ENCODE data around the gene FN1. TPM values are rescaled to one million over a fixed set of nuclear protein-coding genes. Genes with fewer than 3 reads are reported as not detected.

Gene FN1
- total and polyA plus RNA-seq, 2 donors (not counting 1 experiment from before 2014, with no cell fraction given), result 3,629 to 5,906 TPM

GRCh38 chr2:215435280-215435869, 493 bp downstream of the FN1 start:
- TF ChIP-seq EZH2 (IDR thresholded peaks at IDR 0.05; ENCODE audit: low read length, missing control alignments) (no peak), CTCF (conservative IDR thresholded peaks at IDR 0.05 in 1 of 2, IDR thresholded peaks at IDR 0.05 in 1 of 2; ENCODE audit: low read depth in 1 of 2, low read length in 2 of 2) (no peak)
- Histone ChIP-seq H3K4me3 (replicated peaks in 1 of 4; ENCODE audit: control extremely low read depth in 1 of 4, insufficient read depth in 1 of 4, low read depth in 3 of 4, low read length in 4 of 4) (peak overlapping the region; percentile 88 to 99 (median 96)), H3K27me3 (ENCODE audit: control insufficient read depth, insufficient read depth, low read length) (no peaks in the 10 kb centered on the region), H3K79me2 (ENCODE audit: control insufficient read depth, insufficient read depth, low read length) (peaks cover 46% of the 10 kb centered on the region), H2AFZ (ENCODE audit: low read length) (no peak overlapping the region), H3K36me3 (ENCODE audit: control insufficient read depth, insufficient read depth, low read length) (peaks cover 10% of the 10 kb centered on the region), H3K4me1 (ENCODE audit: control insufficient read depth, extremely low read depth, insufficient read depth, low read length) (peaks cover 22% of the 10 kb centered on the region), H3K9ac (ENCODE audit: insufficient read depth, low read length) (peak overlapping the region; percentile 95), H4K20me1 (ENCODE audit: control insufficient read depth, extremely low read depth, insufficient read depth, low read length) (no peaks in the 10 kb centered on the region), H3K4me2 (ENCODE audit: extremely low read depth, insufficient read depth, low read length) (peak overlapping the region; percentile 34), H3K27ac (ENCODE audit: insufficient read depth, low read length) (peak overlapping the region; percentile 89), H3K9me3 (ENCODE audit: control insufficient read depth, insufficient read depth, low read depth, low read length) (no peaks in the 10 kb centered on the region)
- no peak for DNase-seq (ENCODE audit: low read depth in 2 of 2)

GRCh38 chr2:215434447-215435279, 1.2 kb downstream of the FN1 start:
- DNase-seq (ENCODE audit: low read depth in 2 of 2), result peak in 1 of 2 donors; percentile 39
- TF ChIP-seq CTCF (conservative IDR thresholded peaks at IDR 0.05 in 1 of 2, IDR thresholded peaks at IDR 0.05 in 1 of 2; ENCODE audit: low read depth in 1 of 2, low read length in 2 of 2) (no peak), EZH2 (IDR thresholded peaks at IDR 0.05; ENCODE audit: low read length, missing control alignments) (no peak)
- Histone ChIP-seq H2AFZ (ENCODE audit: low read length) (no peak overlapping the region), H3K4me1 (ENCODE audit: control insufficient read depth, extremely low read depth, insufficient read depth, low read length) (peaks cover 22% of the 10 kb centered on the region), H3K79me2 (ENCODE audit: control insufficient read depth, insufficient read depth, low read length) (peaks cover 50% of the 10 kb centered on the region), H3K9ac (ENCODE audit: insufficient read depth, low read length) (peak overlapping the region; percentile 95), H3K4me2 (ENCODE audit: extremely low read depth, insufficient read depth, low read length) (peak overlapping the region; percentile 34), H3K4me3 (replicated peaks in 1 of 4; ENCODE audit: control extremely low read depth in 1 of 4, insufficient read depth in 1 of 4, low read depth in 3 of 4, low read length in 4 of 4) (peak overlapping the region; percentile 88 to 99 (median 96)), H3K27me3 (ENCODE audit: control insufficient read depth, insufficient read depth, low read length) (no peaks in the 10 kb centered on the region), H4K20me1 (ENCODE audit: control insufficient read depth, extremely low read depth, insufficient read depth, low read length) (no peaks in the 10 kb centered on the region), H3K27ac (ENCODE audit: insufficient read depth, low read length) (peak overlapping the region; percentile 89), H3K9me3 (ENCODE audit: control insufficient read depth, insufficient read depth, low read depth, low read length) (no peaks in the 10 kb centered on the region), H3K36me3 (ENCODE audit: control insufficient read depth, insufficient read depth, low read length) (peaks cover 10% of the 10 kb centered on the region)

- H3K9ac ChIP-seq (ENCODE audit: insufficient read depth, low read length), result no peak overlapping the region
- peak overlapping the region; percentile 54 for H3K4me2 ChIP-seq (ENCODE audit: extremely low read depth, insufficient read depth, low read length)
- peak overlapping the region; percentile 46 to 96 (median 92) for H3K4me3 ChIP-seq (replicated peaks in 1 of 4; ENCODE audit: control extremely low read depth in 1 of 4, insufficient read depth in 1 of 4, low read depth in 3 of 4, low read length in 4 of 4)
- H4K20me1 ChIP-seq (ENCODE audit: control insufficient read depth, extremely low read depth, insufficient read depth, low read length), result no peaks in the 10 kb centered on the region
- no peaks in the 10 kb centered on the region for H3K27me3 ChIP-seq (ENCODE audit: control insufficient read depth, insufficient read depth, low read length)
- H2AFZ ChIP-seq (ENCODE audit: low read length), result no peak overlapping the region
- peaks cover 61% of the 10 kb centered on the region for H3K79me2 ChIP-seq (ENCODE audit: control insufficient read depth, insufficient read depth, low read length)
- peak overlapping the region; percentile 89 for H3K27ac ChIP-seq (ENCODE audit: insufficient read depth, low read length)
- no peak for TF ChIP-seq EZH2 (IDR thresholded peaks at IDR 0.05; ENCODE audit: low read length, missing control alignments)
- no peak for TF ChIP-seq CTCF (conservative IDR thresholded peaks at IDR 0.05 in 1 of 2, IDR thresholded peaks at IDR 0.05 in 1 of 2; ENCODE audit: low read depth in 1 of 2, low read length in 2 of 2)
- no peaks in the 10 kb centered on the region for H3K9me3 ChIP-seq (ENCODE audit: control insufficient read depth, insufficient read depth, low read depth, low read length)
- H3K4me1 ChIP-seq (ENCODE audit: control insufficient read depth, extremely low read depth, insufficient read depth, low read length), result peaks cover 19% of the 10 kb centered on the region
- peak in 1 of 2 donors; percentile 52 for DNase-seq (ENCODE audit: low read depth in 2 of 2)
- H3K36me3 ChIP-seq (ENCODE audit: control insufficient read depth, insufficient read depth, low read length), result peaks cover 15% of the 10 kb centered on the region
Observed at GRCh38 chr2:215432759-215433594, 2.9 kb downstream of the FN1 start.
